ENCODE measurements around the gene FOXK2.
A peak's percentile ranks its signal among the peaks of the same experiment; 100 is the strongest.
"Not testable (repeated sequence)": the region's sequence is repeated elsewhere in the genome, so short reads cannot be mapped to it uniquely, and the experiment has no call there.

The FOXK2 gene

DNA sequence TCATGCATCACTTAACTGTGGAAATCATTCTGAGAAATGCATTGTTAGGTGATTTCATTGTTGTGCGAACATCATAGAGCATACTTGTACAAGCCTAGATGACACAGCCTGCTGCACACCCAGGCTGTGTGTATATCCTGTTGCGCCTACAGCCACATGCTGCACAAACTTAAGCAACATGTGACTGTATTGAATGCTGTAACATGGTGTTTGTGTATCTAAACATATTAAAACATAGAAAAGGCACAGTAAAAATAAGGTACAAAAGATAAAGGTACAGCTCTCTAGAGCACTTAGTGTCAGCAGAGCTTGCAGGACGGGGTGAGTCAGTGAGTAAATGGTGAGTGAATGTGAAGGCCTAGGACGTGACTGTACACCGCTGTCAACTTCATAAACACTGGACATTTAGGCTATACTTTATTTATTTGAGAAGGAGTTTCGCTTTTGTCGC lies 11.9 kb downstream of the FOXK2 start:
- DNase-seq (ENCODE audit: low read depth), result peak; percentile 44

DNA sequence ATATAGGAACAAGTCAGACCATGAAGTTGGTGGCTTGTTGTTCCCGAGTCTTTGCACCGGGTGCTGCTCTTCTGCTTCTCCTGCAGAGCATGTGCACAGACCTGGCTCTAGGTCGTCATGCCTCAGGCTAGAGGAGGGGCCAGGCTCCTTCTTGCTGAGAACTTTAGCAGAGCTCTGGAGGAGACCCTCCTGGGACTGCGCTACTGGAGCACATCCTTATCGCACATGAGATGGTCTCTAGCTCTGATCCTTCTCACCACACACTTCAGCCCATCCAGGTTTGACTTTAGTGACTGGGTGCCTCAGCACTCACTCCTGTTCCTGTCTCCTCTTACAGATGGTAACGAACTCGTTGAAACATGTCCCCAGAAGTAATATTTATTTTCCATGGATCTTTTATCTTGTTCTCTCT lies 14.9 kb downstream of the FOXK2 start:
- DNase-seq (ENCODE audit: low read depth), result no peak
- H3K4me3 ChIP-seq (ENCODE audit: low read depth, low read length), result no peak overlapping the region
- TF ChIP-seq, protein P1, sequence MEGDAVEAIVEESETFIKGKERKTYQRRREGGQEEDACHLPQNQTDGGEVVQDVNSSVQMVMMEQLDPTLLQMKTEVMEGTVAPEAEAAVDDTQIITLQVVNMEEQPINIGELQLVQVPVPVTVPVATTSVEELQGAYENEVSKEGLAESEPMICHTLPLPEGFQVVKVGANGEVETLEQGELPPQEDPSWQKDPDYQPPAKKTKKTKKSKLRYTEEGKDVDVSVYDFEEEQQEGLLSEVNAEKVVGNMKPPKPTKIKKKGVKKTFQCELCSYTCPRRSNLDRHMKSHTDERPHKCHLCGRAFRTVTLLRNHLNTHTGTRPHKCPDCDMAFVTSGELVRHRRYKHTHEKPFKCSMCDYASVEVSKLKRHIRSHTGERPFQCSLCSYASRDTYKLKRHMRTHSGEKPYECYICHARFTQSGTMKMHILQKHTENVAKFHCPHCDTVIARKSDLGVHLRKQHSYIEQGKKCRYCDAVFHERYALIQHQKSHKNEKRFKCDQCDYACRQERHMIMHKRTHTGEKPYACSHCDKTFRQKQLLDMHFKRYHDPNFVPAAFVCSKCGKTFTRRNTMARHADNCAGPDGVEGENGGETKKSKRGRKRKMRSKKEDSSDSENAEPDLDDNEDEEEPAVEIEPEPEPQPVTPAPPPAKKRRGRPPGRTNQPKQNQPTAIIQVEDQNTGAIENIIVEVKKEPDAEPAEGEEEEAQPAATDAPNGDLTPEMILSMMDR (IDR thresholded peaks at IDR 0.05; ENCODE audit: insufficient read depth, low read depth, low read length, missing control alignments), result no peak

More for the DNA sequence above, 11.9 kb downstream of the FOXK2 start:
- TF ChIP-seq, protein P1 (IDR thresholded peaks at IDR 0.05; ENCODE audit: insufficient read depth, low read depth, low read length, missing control alignments), result no peak
- no peak overlapping the region for H3K4me3 ChIP-seq (ENCODE audit: low read depth, low read length)

DNA sequence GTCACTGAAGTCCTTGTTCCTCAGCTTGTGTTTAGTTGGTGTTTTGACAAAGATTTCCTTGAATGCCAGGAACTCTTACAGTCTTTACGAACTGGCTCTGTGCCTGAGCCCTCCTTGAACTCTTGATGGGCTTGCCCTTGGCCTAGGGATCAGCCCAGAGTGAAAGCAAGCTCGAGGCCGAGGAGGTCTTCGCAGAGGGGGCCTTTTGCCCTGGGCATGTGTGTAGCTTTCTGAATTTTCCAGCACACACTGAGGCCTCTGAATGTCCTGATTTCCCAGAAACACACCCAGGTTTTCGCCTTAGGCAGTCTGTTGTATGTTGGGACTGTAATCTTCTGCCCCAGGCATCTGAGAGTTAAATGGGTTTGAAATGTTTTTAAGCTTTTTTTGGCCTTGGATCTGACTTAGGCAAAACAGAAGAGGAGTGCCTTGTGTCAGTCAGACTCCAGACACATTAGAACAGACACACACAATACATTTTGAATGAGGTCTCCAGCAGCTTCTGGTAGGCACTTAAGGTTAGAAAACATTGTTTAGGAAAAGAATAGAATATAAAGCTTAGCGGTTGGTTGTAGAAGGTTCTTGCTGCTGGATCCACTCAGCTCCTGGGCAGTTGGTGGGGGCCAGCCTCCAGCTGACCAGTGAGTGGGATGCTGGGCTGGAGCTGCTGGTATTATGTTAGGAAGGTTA lies 17.1 kb downstream of the FOXK2 start:
- H3K4me3 ChIP-seq (ENCODE audit: low read depth, low read length), result no peak overlapping the region

DNA sequence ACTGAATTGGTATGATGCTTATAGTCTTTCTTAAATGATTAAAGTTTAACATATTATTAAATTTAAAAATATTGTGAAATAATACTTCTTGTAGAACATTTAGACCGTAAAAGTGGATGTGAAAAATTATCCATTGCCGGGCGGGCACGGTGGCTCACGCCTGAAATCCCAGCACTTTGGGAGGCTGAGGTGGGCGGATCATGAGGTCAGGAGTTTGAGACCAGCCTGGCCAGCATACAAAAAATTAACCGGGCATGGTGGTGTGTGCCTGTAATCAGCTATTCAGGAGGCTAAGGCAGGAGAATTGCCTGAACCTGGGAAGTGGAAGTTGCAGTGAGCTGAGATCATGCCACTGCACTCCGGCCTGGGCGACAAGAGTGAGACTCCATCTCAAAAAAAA lies 17.7 kb downstream of the FOXK2 start:
- DNase-seq (ENCODE audit: low read depth); H3K4me3 ChIP-seq (ENCODE audit: low read depth, low read length): not testable (repeated sequence)

More for the DNA sequence above, 17.1 kb downstream of the FOXK2 start:
- TF ChIP-seq, protein P1 (IDR thresholded peaks at IDR 0.05; ENCODE audit: insufficient read depth, low read depth, low read length, missing control alignments), result no peak
- no peak for DNase-seq (ENCODE audit: low read depth)

DNA sequence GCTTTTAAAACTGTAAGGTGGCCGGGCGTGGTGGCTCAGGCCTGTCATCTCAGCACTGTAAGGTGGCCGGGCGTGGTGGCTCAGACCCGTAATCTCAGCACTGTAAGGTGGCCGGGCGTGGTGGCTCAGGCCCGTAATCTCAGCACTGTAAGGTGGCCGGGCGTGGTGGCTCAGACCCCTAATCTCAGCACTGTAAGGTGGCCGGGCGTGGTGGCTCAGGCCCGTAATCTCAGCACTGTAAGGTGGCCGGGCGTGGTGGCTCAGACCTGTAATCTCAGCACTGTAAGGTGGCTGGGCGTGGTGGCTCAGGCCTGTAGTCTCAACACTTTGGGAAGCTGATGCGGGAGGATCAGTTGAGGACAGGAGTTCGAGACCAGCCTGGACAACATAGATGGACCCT lies 19.5 kb downstream of the FOXK2 start:
- DNase-seq (ENCODE audit: low read depth), result not testable (repeated sequence)

DNA sequence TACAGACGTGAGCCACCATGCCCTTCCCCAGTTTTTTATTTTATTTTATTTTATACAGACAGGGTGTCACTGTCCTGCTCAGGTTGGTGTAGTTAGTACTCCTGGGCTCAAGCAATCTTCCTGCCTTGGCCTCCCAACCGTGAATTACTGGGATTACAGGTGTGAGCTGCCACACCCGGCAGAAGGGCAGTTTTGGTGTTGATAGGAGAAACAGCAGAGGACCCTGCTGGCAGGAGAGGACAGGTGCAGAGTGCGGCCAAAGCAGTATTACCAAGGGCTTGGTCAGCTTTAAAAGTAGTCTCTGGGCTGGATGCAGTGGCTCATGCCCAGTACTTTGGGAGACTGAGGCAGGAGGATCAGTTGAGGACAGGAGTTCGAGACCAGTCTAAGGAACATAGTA lies 22.9 kb downstream of the FOXK2 start:
- DNase-seq (ENCODE audit: low read depth), result no peak
- TF ChIP-seq, protein P1 (IDR thresholded peaks at IDR 0.05; ENCODE audit: insufficient read depth, low read depth, low read length, missing control alignments), result no peak
- H3K4me3 ChIP-seq (ENCODE audit: low read depth, low read length), result no peak overlapping the region

More for the DNA sequence above, 19.5 kb downstream of the FOXK2 start:
- not testable (repeated sequence) for H3K4me3 ChIP-seq (ENCODE audit: low read depth, low read length)

DNA sequence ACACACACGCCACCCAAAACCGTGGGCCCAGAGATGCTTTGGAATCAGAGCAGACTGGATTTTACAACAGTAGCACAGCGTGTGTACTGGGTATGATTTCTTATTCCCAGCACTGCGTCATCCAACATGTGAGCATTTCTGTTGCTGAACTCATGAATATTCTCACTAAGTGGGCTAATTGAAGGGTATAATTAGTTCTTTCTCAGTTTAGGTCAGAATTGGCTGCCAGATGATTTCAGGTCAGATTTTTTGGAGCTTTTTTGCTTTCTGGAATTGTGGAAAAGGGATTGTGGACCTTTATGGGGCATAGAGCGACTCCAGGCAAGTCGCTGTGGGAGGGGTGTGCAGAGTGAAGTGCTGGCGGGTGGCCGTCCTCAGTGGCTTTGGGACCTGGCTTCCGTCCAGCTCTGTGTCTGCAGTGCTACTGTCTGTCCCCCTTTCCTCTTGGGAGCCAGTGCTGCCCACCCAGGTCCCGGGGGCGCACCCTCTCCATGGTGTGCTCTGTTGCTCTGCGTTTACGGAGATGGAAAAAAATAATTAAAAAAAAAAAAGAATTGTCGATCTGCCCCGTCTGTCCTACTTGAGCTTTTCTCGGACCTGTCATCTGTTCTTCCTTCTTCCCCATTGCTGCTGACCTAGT lies 25.0 kb downstream of the FOXK2 start:
- H3K4me3 ChIP-seq (ENCODE audit: low read depth, low read length), result no peak overlapping the region
- TF ChIP-seq, protein P1 (IDR thresholded peaks at IDR 0.05; ENCODE audit: insufficient read depth, low read depth, low read length, missing control alignments), result no peak
- no peak for DNase-seq (ENCODE audit: low read depth)

DNA sequence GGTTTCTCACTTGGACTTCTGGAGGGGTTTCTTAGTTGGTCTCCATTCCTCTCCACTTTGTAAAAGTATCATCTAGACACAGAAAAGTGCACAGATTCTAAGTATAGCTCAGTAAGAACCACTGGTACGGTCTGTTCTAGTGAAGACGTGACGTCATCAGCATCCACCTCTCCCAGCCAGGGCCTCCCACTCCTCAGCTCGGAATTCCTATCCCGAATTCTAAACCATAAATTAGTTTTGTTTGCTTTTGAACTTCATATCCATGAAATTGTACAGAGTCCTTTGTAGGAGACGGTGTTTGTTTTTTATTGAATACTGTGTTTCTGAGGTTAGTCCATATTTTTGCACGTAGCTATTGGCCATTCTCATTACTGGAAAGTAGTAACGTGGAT lies 25.5 kb downstream of the FOXK2 start:
- TF ChIP-seq, protein P1 (IDR thresholded peaks at IDR 0.05; ENCODE audit: insufficient read depth, low read depth, low read length, missing control alignments), result no peak
- DNase-seq (ENCODE audit: low read depth), result no peak
- no peak overlapping the region for H3K4me3 ChIP-seq (ENCODE audit: low read depth, low read length)
